ENCODE data around the gene DYSF. TPM values are rescaled to one million over a fixed set of nuclear protein-coding genes. Genes with fewer than 3 reads are reported as not detected.

DYSF gene
- total RNA-seq, 1 experiment from 2014 or later: 0.89 TPM

DNA sequence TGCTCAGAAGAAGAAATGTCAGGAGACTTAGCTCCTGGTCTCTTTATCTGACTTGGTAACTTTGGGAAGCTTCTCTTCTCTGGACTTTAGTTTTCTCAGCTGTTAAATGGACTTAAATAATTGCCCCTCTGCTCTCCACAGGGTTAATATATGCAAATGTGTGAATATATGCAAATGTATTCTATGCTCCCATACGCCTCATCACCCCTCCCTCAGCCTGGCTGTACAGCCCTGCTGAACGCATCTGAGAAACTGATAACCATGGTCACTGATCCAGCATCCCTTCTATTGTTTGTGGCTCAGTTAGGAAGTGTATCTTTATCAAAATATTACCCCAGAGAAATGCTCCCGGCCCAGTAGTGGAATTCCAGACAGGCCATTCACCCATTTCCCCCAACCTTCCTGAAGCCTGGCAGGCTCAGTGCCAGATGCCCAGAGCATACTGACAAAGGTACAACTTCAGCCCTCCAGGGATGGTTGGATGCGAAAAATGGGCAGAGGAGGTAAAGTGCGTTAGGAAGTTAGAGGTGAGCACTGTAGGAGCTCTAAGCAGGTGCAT, 103.4 kb downstream of the DYSF start:
- Histone ChIP-seq H3K79me2 (ENCODE audit: insufficient read depth, low read length) (no peaks in the 10 kb centered on the region), H3K4me2 (ENCODE audit: low read length) (no peak overlapping the region), H3K9me2 (ENCODE audit: insufficient read depth) (no peaks in the 10 kb centered on the region), H2AFZ (ENCODE audit: low read depth, low read length, poor library complexity, severe bottlenecking) (no peak overlapping the region), H3K27me3 (ENCODE audit: insufficient read depth, low read length) (no peaks in the 10 kb centered on the region), H3K27ac (ENCODE audit: low read depth, low read length) (no peak overlapping the region), H3K4me1 (ENCODE audit: control insufficient read depth in 1 of 2, insufficient read depth in 2 of 2, low read length in 2 of 2) (peaks cover 0 to 10% of the 10 kb centered on the region in 2 experiments; a peak in 1 of 4 replicates), H3K9ac (ENCODE audit: low read length) (no peak overlapping the region), H3K9me3 (ENCODE audit: control insufficient read depth in 1 of 2, insufficient read depth in 1 of 2, low read depth in 1 of 2, low read length in 2 of 2) (no peaks in the 10 kb centered on the region), H3K4me3 (replicated peaks in 1 of 2; ENCODE audit: low read depth in 1 of 2, low read length in 2 of 2) (no peak overlapping the region), H3K36me3 (ENCODE audit: control insufficient read depth in 1 of 2, insufficient read depth in 2 of 2, low read length in 2 of 2) (no peaks in the 10 kb centered on the region), H4K20me1 (ENCODE audit: insufficient read depth) (no peaks in the 10 kb centered on the region)
- ChIA-PET RAD21 (ENCODE audit: low non-redundant PET in 1 of 2, low total read pairs in 2 of 2, uncharacterized antibody in 2 of 2, unreplicated experiment in 2 of 2) (no interaction called here), CTCF (no interaction called here), POLR2A (no interaction called here)
- DNase-seq (ENCODE audit: low read depth, low spot score) (no peak), ATAC-seq (no peak)
- TF ChIP-seq, protein P1, sequence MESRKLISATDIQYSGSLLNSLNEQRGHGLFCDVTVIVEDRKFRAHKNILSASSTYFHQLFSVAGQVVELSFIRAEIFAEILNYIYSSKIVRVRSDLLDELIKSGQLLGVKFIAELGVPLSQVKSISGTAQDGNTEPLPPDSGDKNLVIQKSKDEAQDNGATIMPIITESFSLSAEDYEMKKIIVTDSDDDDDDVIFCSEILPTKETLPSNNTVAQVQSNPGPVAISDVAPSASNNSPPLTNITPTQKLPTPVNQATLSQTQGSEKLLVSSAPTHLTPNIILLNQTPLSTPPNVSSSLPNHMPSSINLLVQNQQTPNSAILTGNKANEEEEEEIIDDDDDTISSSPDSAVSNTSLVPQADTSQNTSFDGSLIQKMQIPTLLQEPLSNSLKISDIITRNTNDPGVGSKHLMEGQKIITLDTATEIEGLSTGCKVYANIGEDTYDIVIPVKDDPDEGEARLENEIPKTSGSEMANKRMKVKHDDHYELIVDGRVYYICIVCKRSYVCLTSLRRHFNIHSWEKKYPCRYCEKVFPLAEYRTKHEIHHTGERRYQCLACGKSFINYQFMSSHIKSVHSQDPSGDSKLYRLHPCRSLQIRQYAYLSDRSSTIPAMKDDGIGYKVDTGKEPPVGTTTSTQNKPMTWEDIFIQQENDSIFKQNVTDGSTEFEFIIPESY (IDR thresholded peaks at IDR 0.05; ENCODE audit: extremely low read depth, insufficient replicate concordance, low read length): no peak
- TF ChIP-seq, protein P2, sequence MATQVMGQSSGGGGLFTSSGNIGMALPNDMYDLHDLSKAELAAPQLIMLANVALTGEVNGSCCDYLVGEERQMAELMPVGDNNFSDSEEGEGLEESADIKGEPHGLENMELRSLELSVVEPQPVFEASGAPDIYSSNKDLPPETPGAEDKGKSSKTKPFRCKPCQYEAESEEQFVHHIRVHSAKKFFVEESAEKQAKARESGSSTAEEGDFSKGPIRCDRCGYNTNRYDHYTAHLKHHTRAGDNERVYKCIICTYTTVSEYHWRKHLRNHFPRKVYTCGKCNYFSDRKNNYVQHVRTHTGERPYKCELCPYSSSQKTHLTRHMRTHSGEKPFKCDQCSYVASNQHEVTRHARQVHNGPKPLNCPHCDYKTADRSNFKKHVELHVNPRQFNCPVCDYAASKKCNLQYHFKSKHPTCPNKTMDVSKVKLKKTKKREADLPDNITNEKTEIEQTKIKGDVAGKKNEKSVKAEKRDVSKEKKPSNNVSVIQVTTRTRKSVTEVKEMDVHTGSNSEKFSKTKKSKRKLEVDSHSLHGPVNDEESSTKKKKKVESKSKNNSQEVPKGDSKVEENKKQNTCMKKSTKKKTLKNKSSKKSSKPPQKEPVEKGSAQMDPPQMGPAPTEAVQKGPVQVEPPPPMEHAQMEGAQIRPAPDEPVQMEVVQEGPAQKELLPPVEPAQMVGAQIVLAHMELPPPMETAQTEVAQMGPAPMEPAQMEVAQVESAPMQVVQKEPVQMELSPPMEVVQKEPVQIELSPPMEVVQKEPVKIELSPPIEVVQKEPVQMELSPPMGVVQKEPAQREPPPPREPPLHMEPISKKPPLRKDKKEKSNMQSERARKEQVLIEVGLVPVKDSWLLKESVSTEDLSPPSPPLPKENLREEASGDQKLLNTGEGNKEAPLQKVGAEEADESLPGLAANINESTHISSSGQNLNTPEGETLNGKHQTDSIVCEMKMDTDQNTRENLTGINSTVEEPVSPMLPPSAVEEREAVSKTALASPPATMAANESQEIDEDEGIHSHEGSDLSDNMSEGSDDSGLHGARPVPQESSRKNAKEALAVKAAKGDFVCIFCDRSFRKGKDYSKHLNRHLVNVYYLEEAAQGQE (IDR thresholded peaks at IDR 0.05; ENCODE audit: low read depth): no peak
- TF ChIP-seq ZFX (IDR thresholded peaks at IDR 0.05): no peak
- TF ChIP-seq EZH2phosphoT487 (IDR thresholded peaks at IDR 0.05; ENCODE audit: borderline replicate concordance): no peak
- TF ChIP-seq FOSL1 (IDR thresholded peaks at IDR 0.05; ENCODE audit: low read depth): no peak
- TF ChIP-seq EZH2 (IDR thresholded peaks at IDR 0.05): no peak
- TF ChIP-seq, protein P3, sequence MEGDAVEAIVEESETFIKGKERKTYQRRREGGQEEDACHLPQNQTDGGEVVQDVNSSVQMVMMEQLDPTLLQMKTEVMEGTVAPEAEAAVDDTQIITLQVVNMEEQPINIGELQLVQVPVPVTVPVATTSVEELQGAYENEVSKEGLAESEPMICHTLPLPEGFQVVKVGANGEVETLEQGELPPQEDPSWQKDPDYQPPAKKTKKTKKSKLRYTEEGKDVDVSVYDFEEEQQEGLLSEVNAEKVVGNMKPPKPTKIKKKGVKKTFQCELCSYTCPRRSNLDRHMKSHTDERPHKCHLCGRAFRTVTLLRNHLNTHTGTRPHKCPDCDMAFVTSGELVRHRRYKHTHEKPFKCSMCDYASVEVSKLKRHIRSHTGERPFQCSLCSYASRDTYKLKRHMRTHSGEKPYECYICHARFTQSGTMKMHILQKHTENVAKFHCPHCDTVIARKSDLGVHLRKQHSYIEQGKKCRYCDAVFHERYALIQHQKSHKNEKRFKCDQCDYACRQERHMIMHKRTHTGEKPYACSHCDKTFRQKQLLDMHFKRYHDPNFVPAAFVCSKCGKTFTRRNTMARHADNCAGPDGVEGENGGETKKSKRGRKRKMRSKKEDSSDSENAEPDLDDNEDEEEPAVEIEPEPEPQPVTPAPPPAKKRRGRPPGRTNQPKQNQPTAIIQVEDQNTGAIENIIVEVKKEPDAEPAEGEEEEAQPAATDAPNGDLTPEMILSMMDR (IDR thresholded peaks at IDR 0.05 in 2 of 3, conservative IDR thresholded peaks at IDR 0.05 in 1 of 3; ENCODE audit: borderline replicate concordance in 1 of 3, insufficient read depth in 1 of 3, low read depth in 2 of 3, low read length in 2 of 3): no peak
- TF ChIP-seq YY1 (IDR thresholded peaks at IDR 0.05; ENCODE audit: extremely low read depth, insufficient replicate concordance, low read depth, low read length): no peak
- no peak for TF ChIP-seq ZNF274 (IDR thresholded peaks at IDR 0.05; ENCODE audit: low read depth, low read length)
- no peak for TF ChIP-seq CBX3 (IDR thresholded peaks at IDR 0.05; ENCODE audit: low read depth)
- TF ChIP-seq POLR2A (IDR thresholded peaks at IDR 0.05; ENCODE audit: borderline replicate concordance, extremely low read depth, insufficient read depth, insufficient read length): no peak
- TF ChIP-seq RAD21 (IDR thresholded peaks at IDR 0.05; ENCODE audit: low read depth): no peak
- no TSS peak for BruUV-seq (replicated peaks)
- intact Hi-C loops (cut with micrococcal nuclease): no loop called here
